Mammary epithelial cell (primary cell): ENCODE results near the gene OR2V2.

Experiments used
- EZH2 ChIP-seq: IDR thresholded peaks from 2 replicates; pipeline ENCODE4 v1.6.1; 2012; ENCODE audit warnings: low read length, inconsistent platforms, borderline replicate concordance
- TF ChIP-seq, protein P1 (sequence below), 2 donors: IDR thresholded peaks in 1 of 2; conservative IDR thresholded peaks in 1 of 2; 2 replicates each; pipeline ENCODE4 v1.5.1; 2011 to 2012; ENCODE audit warnings: inconsistent platforms in 2 of 2, low read length in 2 of 2, mild to moderate bottlenecking in 2 of 2, control low read depth in 1 of 2, low read depth in 1 of 2; ENCODE audit not compliant: insufficient read depth in 1 of 2; ENCODE audit errors: extremely low read depth in 1 of 2

DNA sequence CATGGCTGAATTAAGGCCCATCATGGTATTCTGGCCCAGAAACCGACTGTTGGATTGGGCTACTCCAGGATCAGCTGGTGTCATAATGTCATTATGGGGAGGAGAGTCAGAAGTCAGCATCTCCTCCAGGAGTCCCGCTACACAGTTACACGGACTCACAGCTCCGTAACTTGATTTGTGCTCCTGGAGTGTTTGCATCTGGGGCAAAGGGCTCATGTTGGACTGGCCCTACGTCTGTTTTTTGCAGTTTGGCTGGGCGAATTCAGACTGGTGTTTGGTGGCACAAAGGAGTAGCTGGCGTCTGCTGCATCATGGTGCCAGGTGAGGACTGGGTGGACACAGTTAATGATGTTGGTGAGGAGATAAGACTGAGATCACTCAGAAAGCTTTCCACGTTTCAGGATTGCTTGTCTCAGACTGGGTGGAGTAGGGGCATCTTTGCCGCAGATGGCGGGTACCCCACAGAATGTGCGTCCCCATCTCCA is 47.7 kb upstream of the OR2V2 start:
- TF ChIP-seq, protein P1, sequence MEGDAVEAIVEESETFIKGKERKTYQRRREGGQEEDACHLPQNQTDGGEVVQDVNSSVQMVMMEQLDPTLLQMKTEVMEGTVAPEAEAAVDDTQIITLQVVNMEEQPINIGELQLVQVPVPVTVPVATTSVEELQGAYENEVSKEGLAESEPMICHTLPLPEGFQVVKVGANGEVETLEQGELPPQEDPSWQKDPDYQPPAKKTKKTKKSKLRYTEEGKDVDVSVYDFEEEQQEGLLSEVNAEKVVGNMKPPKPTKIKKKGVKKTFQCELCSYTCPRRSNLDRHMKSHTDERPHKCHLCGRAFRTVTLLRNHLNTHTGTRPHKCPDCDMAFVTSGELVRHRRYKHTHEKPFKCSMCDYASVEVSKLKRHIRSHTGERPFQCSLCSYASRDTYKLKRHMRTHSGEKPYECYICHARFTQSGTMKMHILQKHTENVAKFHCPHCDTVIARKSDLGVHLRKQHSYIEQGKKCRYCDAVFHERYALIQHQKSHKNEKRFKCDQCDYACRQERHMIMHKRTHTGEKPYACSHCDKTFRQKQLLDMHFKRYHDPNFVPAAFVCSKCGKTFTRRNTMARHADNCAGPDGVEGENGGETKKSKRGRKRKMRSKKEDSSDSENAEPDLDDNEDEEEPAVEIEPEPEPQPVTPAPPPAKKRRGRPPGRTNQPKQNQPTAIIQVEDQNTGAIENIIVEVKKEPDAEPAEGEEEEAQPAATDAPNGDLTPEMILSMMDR (conservative IDR thresholded peaks at IDR 0.05 in 1 of 2, IDR thresholded peaks at IDR 0.05 in 1 of 2; ENCODE audit: extremely low read depth in 1 of 2, insufficient read depth in 1 of 2, low read depth in 1 of 2, low read length in 2 of 2) = no peak
- TF ChIP-seq EZH2 = peak; percentile 7
